ENCODE data around the gene FOXK2. TPM values are rescaled to one million over a fixed set of nuclear protein-coding genes. Genes with fewer than 3 reads are reported as not detected.

FOXK2 gene
- total RNA-seq, 1 experiment from 2014 or later: 57.7 TPM

DNA sequence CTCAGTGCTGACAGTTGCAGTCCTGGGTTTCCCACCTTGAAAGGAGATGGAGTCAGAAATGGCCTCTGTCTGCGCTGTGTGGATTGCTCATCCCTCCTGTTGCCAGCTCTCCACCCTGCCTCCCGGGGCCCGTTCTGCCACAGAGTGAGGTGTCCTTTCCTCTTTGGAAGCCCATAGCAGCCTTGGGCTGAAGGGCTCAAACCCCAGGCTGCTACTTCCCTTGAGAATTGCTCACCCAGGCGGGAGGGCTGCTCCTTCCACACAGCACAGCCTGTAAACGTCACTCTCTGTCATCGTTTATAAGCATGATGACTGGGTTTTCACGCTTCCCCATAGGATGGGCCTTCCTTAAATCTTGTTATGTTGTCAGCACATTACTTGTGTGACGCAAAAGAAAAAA is 62.7 kb downstream of the FOXK2 start:
- H3K4me3 Mint-ChIP-seq: no peak overlapping the region
- no peaks in the 10 kb centered on the region for H3K9me3 Mint-ChIP-seq
- peaks cover 52% of the 10 kb centered on the region for H3K36me3 Mint-ChIP-seq
- CTCF ChIA-PET: interaction anchor here (0.6 kb wide), 1 partner anchor 32 kb away, joined by 6 read pairs; no protein-coding TSS in a partner anchor
- DNase-seq (ENCODE audit: low spot score) (no peak), ATAC-seq (no peak; the same call in 1 of the 2 replicates)
- POLR2A ChIA-PET: no interaction called here
- H3K4me1 Mint-ChIP-seq: no peaks in the 10 kb centered on the region
- no peak overlapping the region; the same call in none of the 2 replicates for H3K27ac Mint-ChIP-seq
- no peaks in the 10 kb centered on the region for H3K27me3 Mint-ChIP-seq (ENCODE audit: low read depth)
- TF ChIP-seq NFYB (CRISPR knock-in tag; conservative IDR thresholded peaks at IDR 0.05; ENCODE audit: low read depth): no peak
- no peak for TF ChIP-seq EMX1 (CRISPR knock-in tag; IDR thresholded peaks at IDR 0.05)
- TF ChIP-seq ZNF219 (CRISPR knock-in tag; IDR thresholded peaks at IDR 0.05; ENCODE audit: borderline replicate concordance): no peak
- TF ChIP-seq, protein P1, sequence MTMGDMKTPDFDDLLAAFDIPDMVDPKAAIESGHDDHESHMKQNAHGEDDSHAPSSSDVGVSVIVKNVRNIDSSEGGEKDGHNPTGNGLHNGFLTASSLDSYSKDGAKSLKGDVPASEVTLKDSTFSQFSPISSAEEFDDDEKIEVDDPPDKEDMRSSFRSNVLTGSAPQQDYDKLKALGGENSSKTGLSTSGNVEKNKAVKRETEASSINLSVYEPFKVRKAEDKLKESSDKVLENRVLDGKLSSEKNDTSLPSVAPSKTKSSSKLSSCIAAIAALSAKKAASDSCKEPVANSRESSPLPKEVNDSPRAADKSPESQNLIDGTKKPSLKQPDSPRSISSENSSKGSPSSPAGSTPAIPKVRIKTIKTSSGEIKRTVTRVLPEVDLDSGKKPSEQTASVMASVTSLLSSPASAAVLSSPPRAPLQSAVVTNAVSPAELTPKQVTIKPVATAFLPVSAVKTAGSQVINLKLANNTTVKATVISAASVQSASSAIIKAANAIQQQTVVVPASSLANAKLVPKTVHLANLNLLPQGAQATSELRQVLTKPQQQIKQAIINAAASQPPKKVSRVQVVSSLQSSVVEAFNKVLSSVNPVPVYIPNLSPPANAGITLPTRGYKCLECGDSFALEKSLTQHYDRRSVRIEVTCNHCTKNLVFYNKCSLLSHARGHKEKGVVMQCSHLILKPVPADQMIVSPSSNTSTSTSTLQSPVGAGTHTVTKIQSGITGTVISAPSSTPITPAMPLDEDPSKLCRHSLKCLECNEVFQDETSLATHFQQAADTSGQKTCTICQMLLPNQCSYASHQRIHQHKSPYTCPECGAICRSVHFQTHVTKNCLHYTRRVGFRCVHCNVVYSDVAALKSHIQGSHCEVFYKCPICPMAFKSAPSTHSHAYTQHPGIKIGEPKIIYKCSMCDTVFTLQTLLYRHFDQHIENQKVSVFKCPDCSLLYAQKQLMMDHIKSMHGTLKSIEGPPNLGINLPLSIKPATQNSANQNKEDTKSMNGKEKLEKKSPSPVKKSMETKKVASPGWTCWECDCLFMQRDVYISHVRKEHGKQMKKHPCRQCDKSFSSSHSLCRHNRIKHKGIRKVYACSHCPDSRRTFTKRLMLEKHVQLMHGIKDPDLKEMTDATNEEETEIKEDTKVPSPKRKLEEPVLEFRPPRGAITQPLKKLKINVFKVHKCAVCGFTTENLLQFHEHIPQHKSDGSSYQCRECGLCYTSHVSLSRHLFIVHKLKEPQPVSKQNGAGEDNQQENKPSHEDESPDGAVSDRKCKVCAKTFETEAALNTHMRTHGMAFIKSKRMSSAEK (CRISPR knock-in tag; IDR thresholded peaks at IDR 0.05; ENCODE audit: borderline replicate concordance): no peak
- TF ChIP-seq NR1H2 (CRISPR knock-in tag; IDR thresholded peaks at IDR 0.05): no peak
- TF ChIP-seq, protein P2, sequence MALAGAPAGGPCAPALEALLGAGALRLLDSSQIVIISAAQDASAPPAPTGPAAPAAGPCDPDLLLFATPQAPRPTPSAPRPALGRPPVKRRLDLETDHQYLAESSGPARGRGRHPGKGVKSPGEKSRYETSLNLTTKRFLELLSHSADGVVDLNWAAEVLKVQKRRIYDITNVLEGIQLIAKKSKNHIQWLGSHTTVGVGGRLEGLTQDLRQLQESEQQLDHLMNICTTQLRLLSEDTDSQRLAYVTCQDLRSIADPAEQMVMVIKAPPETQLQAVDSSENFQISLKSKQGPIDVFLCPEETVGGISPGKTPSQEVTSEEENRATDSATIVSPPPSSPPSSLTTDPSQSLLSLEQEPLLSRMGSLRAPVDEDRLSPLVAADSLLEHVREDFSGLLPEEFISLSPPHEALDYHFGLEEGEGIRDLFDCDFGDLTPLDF (CRISPR knock-in tag; IDR thresholded peaks at IDR 0.05): no peak
- no peak for TF ChIP-seq FOXJ3 (CRISPR knock-in tag; IDR thresholded peaks at IDR 0.05; ENCODE audit: borderline replicate concordance)
- TF ChIP-seq SMAD3 (CRISPR knock-in tag; IDR thresholded peaks at IDR 0.05; ENCODE audit: borderline replicate concordance): no peak
- TF ChIP-seq, protein P3, sequence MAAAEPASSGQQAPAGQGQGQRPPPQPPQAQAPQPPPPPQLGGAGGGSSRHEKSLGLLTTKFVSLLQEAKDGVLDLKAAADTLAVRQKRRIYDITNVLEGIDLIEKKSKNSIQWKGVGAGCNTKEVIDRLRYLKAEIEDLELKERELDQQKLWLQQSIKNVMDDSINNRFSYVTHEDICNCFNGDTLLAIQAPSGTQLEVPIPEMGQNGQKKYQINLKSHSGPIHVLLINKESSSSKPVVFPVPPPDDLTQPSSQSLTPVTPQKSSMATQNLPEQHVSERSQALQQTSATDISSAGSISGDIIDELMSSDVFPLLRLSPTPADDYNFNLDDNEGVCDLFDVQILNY (CRISPR knock-in tag; IDR thresholded peaks at IDR 0.05): no peak
- no peak for TF ChIP-seq TP53 (CRISPR knock-in tag; IDR thresholded peaks at IDR 0.05)
- TF ChIP-seq ZNF138 (CRISPR knock-in tag; conservative IDR thresholded peaks at IDR 0.05): no peak
- TF ChIP-seq, protein P4, sequence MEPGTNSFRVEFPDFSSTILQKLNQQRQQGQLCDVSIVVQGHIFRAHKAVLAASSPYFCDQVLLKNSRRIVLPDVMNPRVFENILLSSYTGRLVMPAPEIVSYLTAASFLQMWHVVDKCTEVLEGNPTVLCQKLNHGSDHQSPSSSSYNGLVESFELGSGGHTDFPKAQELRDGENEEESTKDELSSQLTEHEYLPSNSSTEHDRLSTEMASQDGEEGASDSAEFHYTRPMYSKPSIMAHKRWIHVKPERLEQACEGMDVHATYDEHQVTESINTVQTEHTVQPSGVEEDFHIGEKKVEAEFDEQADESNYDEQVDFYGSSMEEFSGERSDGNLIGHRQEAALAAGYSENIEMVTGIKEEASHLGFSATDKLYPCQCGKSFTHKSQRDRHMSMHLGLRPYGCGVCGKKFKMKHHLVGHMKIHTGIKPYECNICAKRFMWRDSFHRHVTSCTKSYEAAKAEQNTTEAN (CRISPR knock-in tag; IDR thresholded peaks at IDR 0.05): no peak
- TF ChIP-seq FOXP1 (CRISPR knock-in tag; IDR thresholded peaks at IDR 0.05; ENCODE audit: borderline replicate concordance): no peak
- TF ChIP-seq ELF4 (CRISPR knock-in tag; IDR thresholded peaks at IDR 0.05; ENCODE audit: low read depth): no peak
- TF ChIP-seq, protein P5, sequence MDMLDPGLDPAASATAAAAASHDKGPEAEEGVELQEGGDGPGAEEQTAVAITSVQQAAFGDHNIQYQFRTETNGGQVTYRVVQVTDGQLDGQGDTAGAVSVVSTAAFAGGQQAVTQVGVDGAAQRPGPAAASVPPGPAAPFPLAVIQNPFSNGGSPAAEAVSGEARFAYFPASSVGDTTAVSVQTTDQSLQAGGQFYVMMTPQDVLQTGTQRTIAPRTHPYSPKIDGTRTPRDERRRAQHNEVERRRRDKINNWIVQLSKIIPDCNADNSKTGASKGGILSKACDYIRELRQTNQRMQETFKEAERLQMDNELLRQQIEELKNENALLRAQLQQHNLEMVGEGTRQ (CRISPR knock-in tag; IDR thresholded peaks at IDR 0.05): no peak
- no peak for TF ChIP-seq GRHL2 (CRISPR knock-in tag; IDR thresholded peaks at IDR 0.05; ENCODE audit: insufficient replicate concordance, severe bottlenecking)
- TF ChIP-seq ZNF121 (CRISPR knock-in tag; IDR thresholded peaks at IDR 0.05): no peak

DNA sequence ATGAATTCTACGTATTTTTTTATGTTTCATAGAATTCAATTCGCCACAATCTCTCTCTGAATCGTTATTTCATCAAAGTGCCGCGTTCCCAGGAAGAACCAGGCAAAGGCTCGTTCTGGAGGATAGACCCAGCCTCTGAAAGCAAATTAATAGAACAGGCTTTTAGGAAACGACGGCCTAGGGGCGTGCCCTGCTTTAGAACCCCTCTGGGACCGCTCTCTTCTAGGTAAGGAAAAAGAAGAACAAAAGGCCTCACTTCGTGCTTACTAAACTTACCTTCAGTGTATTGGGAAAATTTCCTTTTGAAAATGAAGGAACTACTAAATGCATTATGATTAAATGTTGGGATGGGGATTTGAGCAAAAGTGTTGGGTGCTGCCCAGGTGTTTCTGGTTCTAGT is 63.2 kb downstream of the FOXK2 start:
- H3K36me3 Mint-ChIP-seq: peaks cover 57% of the 10 kb centered on the region
- no peaks in the 10 kb centered on the region for H3K4me1 Mint-ChIP-seq
- ChIA-PET POLR2A (no interaction called here), CTCF (no interaction called here)
- ATAC-seq (no peak), DNase-seq (ENCODE audit: low spot score) (no peak)
- H3K9me3 Mint-ChIP-seq: no peaks in the 10 kb centered on the region
- TF ChIP-seq FOXK1 (CRISPR knock-in tag; IDR thresholded peaks at IDR 0.05) (no peak), NFATC4 (CRISPR knock-in tag; IDR thresholded peaks at IDR 0.05) (no peak)
- TF ChIP-seq, protein P6, sequence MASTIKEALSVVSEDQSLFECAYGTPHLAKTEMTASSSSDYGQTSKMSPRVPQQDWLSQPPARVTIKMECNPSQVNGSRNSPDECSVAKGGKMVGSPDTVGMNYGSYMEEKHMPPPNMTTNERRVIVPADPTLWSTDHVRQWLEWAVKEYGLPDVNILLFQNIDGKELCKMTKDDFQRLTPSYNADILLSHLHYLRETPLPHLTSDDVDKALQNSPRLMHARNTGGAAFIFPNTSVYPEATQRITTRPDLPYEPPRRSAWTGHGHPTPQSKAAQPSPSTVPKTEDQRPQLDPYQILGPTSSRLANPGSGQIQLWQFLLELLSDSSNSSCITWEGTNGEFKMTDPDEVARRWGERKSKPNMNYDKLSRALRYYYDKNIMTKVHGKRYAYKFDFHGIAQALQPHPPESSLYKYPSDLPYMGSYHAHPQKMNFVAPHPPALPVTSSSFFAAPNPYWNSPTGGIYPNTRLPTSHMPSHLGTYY (CRISPR knock-in tag; IDR thresholded peaks at IDR 0.05): no peak
- peak overlapping the region; percentile 45 for H3K27ac Mint-ChIP-seq
- no peak overlapping the region for H3K4me3 Mint-ChIP-seq
- H3K27me3 Mint-ChIP-seq (ENCODE audit: low read depth): no peaks in the 10 kb centered on the region

Measured in WTC11 (cell line).